Chondrocyte (in vitro differentiated cells): ENCODE measurements around the gene LRRC72. TPM values are rescaled to one million over a fixed set of nuclear protein-coding genes. Genes with fewer than 3 reads are reported as not detected.
"Not testable (repeated sequence)": the region's sequence is repeated elsewhere in the genome, so short reads cannot be mapped to it uniquely, and the experiment has no call there.

Source experiments
- DNase-seq: peaks from one replicate; pipeline ENCODE4 v3.0.0; 2021; ENCODE audit warnings: mixed read lengths, low spot score
- H3K27ac Mint-ChIP-seq: one replicate; pipeline ENCODE4 v1.8.0; 2021; ENCODE audit warnings: mild to moderate bottlenecking, moderate library complexity, mixed read lengths; ENCODE audit not compliant: unreplicated experiment
- H3K27me3 Mint-ChIP-seq: 2 replicates; pipeline ENCODE4 v1.8.0; 2021; ENCODE audit warnings: low read depth, mixed read lengths
- H3K36me3 Mint-ChIP-seq: 2 replicates; pipeline ENCODE4 v1.8.0; 2021; ENCODE audit warnings: low read depth, mixed read lengths
- H3K4me1 Mint-ChIP-seq: 2 replicates; pipeline ENCODE4 v1.8.0; 2021; ENCODE audit warnings: low read depth, mild to moderate bottlenecking, mixed read lengths
- H3K4me3 Mint-ChIP-seq: one replicate; pipeline ENCODE4 v1.8.0; 2021; ENCODE audit warnings: mild to moderate bottlenecking, moderate library complexity, mixed read lengths; ENCODE audit not compliant: unreplicated experiment
- H3K9me3 Mint-ChIP-seq: 2 replicates; pipeline ENCODE4 v1.8.0; 2021; ENCODE audit warnings: low read depth, mixed read lengths
- total RNA-seq: library from RNA; stranded (reverse); gene quantifications from 3 replicates; pipeline ENCODE4 v1.2.1, GENCODE V29; 2021
- TF ChIP-seq, protein P1 (sequence below): fragments of 200-600 bp; sonication (generic); IDR thresholded peaks from 2 replicates; pipeline ENCODE4 v1.5.0; 2021; ENCODE audit warnings: antibody characterized with exemption, mild to moderate bottlenecking, moderate library complexity

LRRC72 gene
- total RNA-seq, 1 donor from 2014 or later = not detected

GRCh38 chr7:16529697-16530096 is 3.1 kb downstream of the LRRC72 start:
- H3K4me3 Mint-ChIP-seq = no peak overlapping the region

GRCh38 chr7:16531707-16532106 is 5.1 kb downstream of the LRRC72 start:
- TF ChIP-seq, protein P1, sequence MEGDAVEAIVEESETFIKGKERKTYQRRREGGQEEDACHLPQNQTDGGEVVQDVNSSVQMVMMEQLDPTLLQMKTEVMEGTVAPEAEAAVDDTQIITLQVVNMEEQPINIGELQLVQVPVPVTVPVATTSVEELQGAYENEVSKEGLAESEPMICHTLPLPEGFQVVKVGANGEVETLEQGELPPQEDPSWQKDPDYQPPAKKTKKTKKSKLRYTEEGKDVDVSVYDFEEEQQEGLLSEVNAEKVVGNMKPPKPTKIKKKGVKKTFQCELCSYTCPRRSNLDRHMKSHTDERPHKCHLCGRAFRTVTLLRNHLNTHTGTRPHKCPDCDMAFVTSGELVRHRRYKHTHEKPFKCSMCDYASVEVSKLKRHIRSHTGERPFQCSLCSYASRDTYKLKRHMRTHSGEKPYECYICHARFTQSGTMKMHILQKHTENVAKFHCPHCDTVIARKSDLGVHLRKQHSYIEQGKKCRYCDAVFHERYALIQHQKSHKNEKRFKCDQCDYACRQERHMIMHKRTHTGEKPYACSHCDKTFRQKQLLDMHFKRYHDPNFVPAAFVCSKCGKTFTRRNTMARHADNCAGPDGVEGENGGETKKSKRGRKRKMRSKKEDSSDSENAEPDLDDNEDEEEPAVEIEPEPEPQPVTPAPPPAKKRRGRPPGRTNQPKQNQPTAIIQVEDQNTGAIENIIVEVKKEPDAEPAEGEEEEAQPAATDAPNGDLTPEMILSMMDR = no peak
- Mint-ChIP-seq H3K4me3 (no peak overlapping the region), H3K36me3 (no peaks in the 10 kb centered on the region), H3K4me1 (peaks cover 23% of the 10 kb centered on the region), H3K27me3 (no peaks in the 10 kb centered on the region), H3K9me3 (no peaks in the 10 kb centered on the region), H3K27ac (peak overlapping the region; percentile 79)
- DNase-seq = no peak

More at GRCh38 chr7:16529697-16530096, 3.1 kb downstream of the LRRC72 start:
- H3K27me3 Mint-ChIP-seq = no peaks in the 10 kb centered on the region
- DNase-seq = no peak
- no peaks in the 10 kb centered on the region for H3K36me3 Mint-ChIP-seq
- TF ChIP-seq, protein P1 = no peak
- H3K9me3 Mint-ChIP-seq = no peaks in the 10 kb centered on the region
- no peak overlapping the region for H3K27ac Mint-ChIP-seq
- peaks cover 23% of the 10 kb centered on the region for H3K4me1 Mint-ChIP-seq

DNA sequence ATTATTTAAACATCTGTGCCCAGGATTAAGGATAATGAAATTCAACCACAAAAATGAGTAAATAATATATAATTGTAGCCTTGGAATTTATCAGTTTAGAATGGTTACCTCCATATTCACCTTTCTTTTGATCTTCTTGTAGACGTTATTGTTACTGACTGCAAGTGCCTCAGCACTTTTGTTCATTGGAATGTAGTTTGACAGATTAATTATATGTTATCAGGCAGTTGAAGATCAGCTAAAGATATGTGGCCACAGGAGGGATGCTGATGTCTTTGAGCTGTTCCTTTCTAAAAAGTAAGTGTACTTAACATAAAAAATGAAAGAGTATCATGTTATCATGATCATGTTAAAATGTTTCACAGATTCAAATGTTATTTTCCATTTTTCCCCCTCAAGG is 5.6 kb downstream of the LRRC72 start:
- Mint-ChIP-seq H3K36me3 (no peaks in the 10 kb centered on the region), H3K27me3 (no peaks in the 10 kb centered on the region), H3K4me3 (no peak overlapping the region), H3K9me3 (no peaks in the 10 kb centered on the region), H3K4me1 (peaks cover 23% of the 10 kb centered on the region), H3K27ac (peak overlapping the region; percentile 79)
- DNase-seq = no peak
- TF ChIP-seq, protein P1 = no peak

DNA sequence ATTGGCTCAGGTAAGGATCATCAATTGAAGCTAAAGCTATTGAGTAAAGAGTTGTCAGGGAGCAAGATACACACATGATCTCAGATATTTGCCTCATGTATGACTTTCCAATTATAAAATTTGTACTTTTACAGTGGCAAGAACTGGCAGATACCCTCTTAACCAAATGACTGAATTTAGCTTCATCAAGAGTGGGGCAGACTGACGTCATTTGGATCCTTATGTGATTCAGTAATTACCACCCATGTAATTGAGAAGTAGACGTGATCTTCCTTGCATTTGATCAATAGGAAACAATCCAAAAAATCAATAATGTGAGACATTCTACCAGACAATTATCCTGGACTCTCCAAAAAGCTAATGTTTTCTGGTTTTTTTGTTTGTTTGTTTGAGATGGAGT is 8.9 kb downstream of the LRRC72 start:
- Mint-ChIP-seq H3K4me1 (peaks cover 17% of the 10 kb centered on the region), H3K27me3 (no peaks in the 10 kb centered on the region), H3K9me3 (peaks cover 3% of the 10 kb centered on the region), H3K4me3 (no peak overlapping the region), H3K27ac (no peak overlapping the region), H3K36me3 (no peaks in the 10 kb centered on the region)
- TF ChIP-seq, protein P1 = no peak
- DNase-seq = no peak

DNA sequence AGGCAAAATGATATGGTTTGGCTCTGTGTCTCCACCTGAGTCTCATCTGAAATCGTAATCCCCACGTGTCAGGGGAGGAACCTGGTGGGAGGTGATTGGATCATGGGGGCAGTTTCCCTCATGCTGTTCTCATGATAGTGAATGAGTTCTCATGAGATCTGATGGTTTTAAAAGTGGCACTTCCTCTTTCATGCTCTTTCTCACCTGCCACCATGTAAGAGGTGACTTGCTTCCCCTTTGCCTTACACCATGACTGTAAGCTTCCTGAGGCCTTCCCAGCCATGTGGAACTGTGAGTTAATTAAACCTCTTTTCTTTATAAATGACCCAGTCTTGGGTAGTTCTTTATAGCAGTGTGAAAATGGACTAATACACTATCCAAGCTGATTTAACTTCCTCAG is 13.9 kb downstream of the LRRC72 start:
- H3K4me3 Mint-ChIP-seq, H3K36me3 Mint-ChIP-seq, H3K27ac Mint-ChIP-seq, H3K9me3 Mint-ChIP-seq, H3K4me1 Mint-ChIP-seq, DNase-seq, H3K27me3 Mint-ChIP-seq: not testable (repeated sequence)

DNA sequence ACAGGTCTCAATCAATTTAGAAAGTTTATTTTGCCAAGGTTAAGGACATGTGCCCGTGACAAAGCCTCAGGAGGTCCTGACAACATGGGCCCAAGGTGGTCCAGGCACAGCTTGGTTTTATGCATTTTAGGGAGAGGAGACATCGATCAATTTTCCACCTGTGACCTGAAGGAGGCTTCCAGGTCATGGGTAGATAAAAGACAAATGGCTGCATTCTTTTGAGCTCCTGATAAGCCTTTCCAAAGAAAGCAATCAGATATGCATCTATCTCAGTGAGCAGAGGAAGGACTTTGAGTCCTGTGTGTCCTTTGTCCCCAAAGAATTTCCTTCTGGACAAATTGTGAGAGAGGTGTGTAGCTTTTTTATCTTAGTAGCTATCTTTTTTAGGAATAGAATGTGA is 15.8 kb downstream of the LRRC72 start:
- Mint-ChIP-seq H3K4me1 (no peaks in the 10 kb centered on the region), H3K36me3 (no peaks in the 10 kb centered on the region), H3K9me3 (peaks cover 3% of the 10 kb centered on the region), H3K27me3 (no peaks in the 10 kb centered on the region), H3K4me3 (no peak overlapping the region), H3K27ac (no peak overlapping the region)
- TF ChIP-seq, protein P1 = no peak
- DNase-seq = no peak
